Loucy (cell line): Measurements from ENCODE around the gene LY6G6F.

Experiments
- H2AFZ ChIP-seq: fragments of 200-600 bp; sonication (generic); 2 replicates; pipeline ENCODE4 v1.6.0; 2016; ENCODE audit warnings: antibody characterized with exemption, mild to moderate bottlenecking, low read length, moderate library complexity
- H3F3A ChIP-seq: fragments of 200-600 bp; 2 replicates; pipeline ENCODE4 v1.6.0; 2016; ENCODE audit warnings: antibody characterized with exemption, low read depth, mild to moderate bottlenecking
- H3K27me3 ChIP-seq: fragments of 200-600 bp; sonication (generic); 2 replicates; pipeline ENCODE4 v1.6.1; 2014; ENCODE audit warnings: low read length, mild to moderate bottlenecking; ENCODE audit not compliant: insufficient read depth, poor library complexity, severe bottlenecking
- H3K36me3 ChIP-seq: fragments of 200-600 bp; sonication (generic); 2 replicates; pipeline ENCODE4 v1.6.1; 2016; ENCODE audit warnings: low read length; ENCODE audit not compliant: insufficient read depth
- H3K4me1 ChIP-seq: fragments of 200-600 bp; sonication (generic); 2 replicates; pipeline ENCODE4 v1.5.1; 2014; ENCODE audit warnings: low read length, mild to moderate bottlenecking; ENCODE audit not compliant: insufficient read depth, poor library complexity, severe bottlenecking
- H3K4me2 ChIP-seq: fragments of 200-600 bp; sonication (generic); 2 replicates; pipeline ENCODE4 v1.6.0; 2014; ENCODE audit warnings: antibody characterized with exemption, low read length, low read depth, mild to moderate bottlenecking; ENCODE audit not compliant: poor library complexity, severe bottlenecking
- H3K4me3 ChIP-seq: fragments of 200-600 bp; sonication (generic); 2 replicates; pipeline ENCODE4 v1.5.1; 2014; ENCODE audit warnings: low read length, mild to moderate bottlenecking, mixed read lengths; ENCODE audit not compliant: poor library complexity, severe bottlenecking
- H3K79me2 ChIP-seq: fragments of 200-600 bp; sonication (generic); 2 replicates; pipeline ENCODE4 v1.6.1; 2014; ENCODE audit warnings: low read length; ENCODE audit not compliant: insufficient read depth
- H3K9ac ChIP-seq: fragments of 200-600 bp; sonication (generic); 2 replicates; pipeline ENCODE4 v1.6.0; 2014; ENCODE audit warnings: mild to moderate bottlenecking, low read depth, low read length, moderate library complexity; ENCODE audit not compliant: poor library complexity, severe bottlenecking
- H3K9me2 ChIP-seq: fragments of 200-600 bp; sonication (generic); replicated peaks from 2 replicates; pipeline ENCODE4 v1.6.1; 2016; ENCODE audit warnings: low read depth, low read length, mixed read lengths
- H3K9me3 ChIP-seq: fragments of 200-600 bp; sonication (generic); 2 replicates; pipeline ENCODE4 v1.6.1; 2014; ENCODE audit warnings: mild to moderate bottlenecking, antibody characterized with exemption, low read length, low read depth; ENCODE audit not compliant: insufficient read depth
- H4K20me1 ChIP-seq: fragments of 200-600 bp; sonication (generic); 2 replicates; pipeline ENCODE4 v1.6.0; 2014; ENCODE audit warnings: antibody characterized with exemption, low read length, mild to moderate bottlenecking; ENCODE audit not compliant: insufficient read depth, poor library complexity, severe bottlenecking
- CTCF ChIP-seq: fragments of 200-600 bp; sonication (generic); conservative IDR thresholded peaks from 2 replicates; pipeline ENCODE4 v1.5.1; 2014; ENCODE audit warnings: mild to moderate bottlenecking, antibody characterized with exemption, low read length
- EZH2phosphoT487 ChIP-seq: fragments of 200-600 bp; IDR thresholded peaks from 2 replicates; pipeline ENCODE4 v1.6.1; 2018; ENCODE audit warnings: antibody characterized with exemption, mild to moderate bottlenecking, moderate library complexity, borderline replicate concordance

The LY6G6F gene

DNA sequence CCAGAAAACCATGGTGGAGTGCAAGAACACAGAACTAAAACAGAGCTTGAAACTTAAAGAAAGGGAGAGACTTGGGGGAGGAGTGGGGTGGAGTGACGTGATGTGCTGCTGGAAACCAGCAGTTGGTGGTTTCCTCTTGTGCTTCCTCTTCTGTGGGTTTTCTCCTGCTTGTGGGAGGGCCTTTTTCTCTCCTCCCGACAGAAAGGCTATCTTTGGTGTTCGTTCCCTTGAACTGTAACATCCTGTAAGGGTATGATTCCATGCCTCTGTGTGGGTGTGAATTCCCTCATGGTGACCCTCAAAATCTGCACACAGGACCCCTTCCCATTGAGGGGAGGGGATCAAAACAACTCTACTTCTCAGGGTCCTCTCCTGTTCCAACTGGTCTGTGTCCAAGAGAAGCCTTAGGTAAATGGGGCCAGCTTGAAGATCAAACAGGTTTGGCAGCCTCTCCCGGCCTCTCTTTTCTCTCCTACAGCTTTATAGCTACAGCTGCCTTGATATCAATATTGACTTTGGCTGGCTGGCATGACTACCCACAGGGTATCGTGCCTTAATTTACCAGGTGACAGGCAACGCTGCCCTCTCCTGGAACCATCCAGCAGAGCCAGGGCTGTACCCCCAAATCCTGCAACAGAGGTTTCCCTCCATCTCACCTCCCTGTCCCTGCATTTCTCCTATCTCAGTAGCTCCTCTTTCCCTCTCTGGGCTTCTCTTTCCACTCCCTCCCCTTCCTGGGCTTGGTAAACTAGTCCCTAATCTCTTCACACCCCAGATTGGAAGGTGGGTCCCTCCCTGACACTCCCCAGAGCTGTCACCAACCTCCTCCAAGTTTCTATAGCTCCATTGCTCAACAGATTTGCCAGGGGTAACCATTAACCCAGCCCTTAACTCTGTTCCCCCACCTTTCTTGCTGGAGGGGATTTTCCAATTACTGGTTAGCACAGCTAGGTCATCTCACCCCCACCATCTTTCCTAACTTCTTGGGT is 31.6 kb downstream of the LY6G6F start:
- Histone ChIP-seq H3K4me1 (peaks cover 54% of the 10 kb centered on the region), H3K4me2 (peak overlapping the region; percentile 99), H3F3A (peaks cover 10% of the 10 kb centered on the region), H2AFZ (no peak overlapping the region), H3K36me3 (peaks cover 10% of the 10 kb centered on the region), H3K27me3 (peaks cover 9% of the 10 kb centered on the region), H4K20me1 (peaks cover 19% of the 10 kb centered on the region), H3K9me3 (no peaks in the 10 kb centered on the region), H3K4me3 (peak overlapping the region; percentile 100), H3K9me2 (no peaks in the 10 kb centered on the region), H3K9ac (peak overlapping the region; percentile 100), H3K79me2 (peaks cover 65% of the 10 kb centered on the region)
- TF ChIP-seq EZH2phosphoT487 (no peak), CTCF (peak; percentile 52)

DNA sequence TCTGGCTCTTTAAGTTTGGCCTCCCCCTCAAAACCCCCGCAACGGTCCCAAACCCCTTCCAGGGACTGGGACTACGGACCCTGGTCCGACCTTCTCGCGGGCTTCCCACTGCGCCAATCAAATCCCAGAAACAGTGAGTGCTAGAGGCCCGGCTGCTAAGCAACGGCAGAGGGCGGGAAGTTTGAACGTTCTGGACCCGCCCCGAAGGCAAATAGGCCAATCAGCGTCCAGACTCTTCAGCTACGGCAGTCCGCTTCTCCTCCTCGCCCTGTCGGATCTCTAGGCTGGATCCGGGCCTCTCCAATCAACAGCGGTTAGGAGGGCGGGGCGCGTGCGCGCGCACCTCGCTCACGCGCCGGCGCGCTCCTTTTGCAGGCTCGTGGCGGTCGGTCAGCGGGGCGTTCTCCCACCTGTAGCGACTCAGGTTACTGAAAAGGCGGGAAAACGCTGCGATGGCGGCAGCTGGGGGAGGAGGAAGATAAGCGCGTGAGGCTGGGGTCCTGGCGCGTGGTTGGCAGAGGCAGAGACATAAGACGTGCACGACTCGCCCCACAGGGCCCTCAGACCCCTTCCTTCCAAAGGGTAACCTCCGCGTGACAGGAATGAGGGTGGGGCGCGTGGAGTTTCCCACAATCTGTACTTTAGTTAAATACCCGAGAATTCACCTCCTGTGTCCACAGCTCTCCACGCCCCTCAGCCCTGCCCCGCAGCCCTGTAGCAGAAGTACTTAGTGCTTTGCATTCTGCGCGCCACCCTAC is 33.2 kb downstream of the LY6G6F start, which contains the start of gene MSH5:
MSH5 (plus strand) TSS at position 367 of the 758 bp plus-strand sequence. CDS start 462 bp downstream, outside the sequence.
- H3K4me2 ChIP-seq, result peak within 1 kb of the TSS; percentile 99
- no peaks in the 10 kb centered on the region for H3K9me3 ChIP-seq
- peaks cover 10% of the 10 kb centered on the region for H3F3A ChIP-seq
- TF ChIP-seq CTCF, result no peak
- TF ChIP-seq EZH2phosphoT487, result no peak
- peaks cover 50% of the 10 kb centered on the region for H3K79me2 ChIP-seq
- H3K9ac ChIP-seq, result peak within 1 kb of the TSS; percentile 100
- H3K4me3 ChIP-seq, result peak within 1 kb of the TSS; percentile 100
- H3K36me3 ChIP-seq, result no peaks in the 10 kb centered on the region
- no peaks in the 10 kb centered on the region for H3K9me2 ChIP-seq
- H4K20me1 ChIP-seq, result peaks cover 6% of the 10 kb centered on the region
- H3K4me1 ChIP-seq, result peaks cover 48% of the 10 kb centered on the region
- peaks cover 9% of the 10 kb centered on the region for H3K27me3 ChIP-seq
- H2AFZ ChIP-seq, result no peak within 1 kb of the TSS

GRCh38 chr6:31740397-31741223 is 33.9 kb downstream of the LY6G6F start:
- Histone ChIP-seq H3K4me2 (peak overlapping the region; percentile 74), H3K79me2 (peaks cover 42% of the 10 kb centered on the region), H3K36me3 (no peaks in the 10 kb centered on the region), H3K9me2 (no peaks in the 10 kb centered on the region), H3K4me1 (peaks cover 48% of the 10 kb centered on the region), H3K4me3 (peak overlapping the region; percentile 100), H3K9ac (peak overlapping the region; percentile 100), H3F3A (peaks cover 10% of the 10 kb centered on the region), H4K20me1 (peaks cover 4% of the 10 kb centered on the region), H3K9me3 (no peaks in the 10 kb centered on the region), H3K27me3 (peaks cover 5% of the 10 kb centered on the region), H2AFZ (no peak overlapping the region)
- TF ChIP-seq CTCF, result no peak
- TF ChIP-seq EZH2phosphoT487, result no peak
